NB4 (cell line): ENCODE results near the gene TMEM239.
"Not testable (repeated sequence)": the region's sequence is repeated elsewhere in the genome, so short reads cannot be mapped to it uniquely, and the experiment has no call there.

Experiments
- DNase-seq: peaks from one replicate; pipeline ENCODE4 v3.0.0; 2010; ENCODE audit warnings: low read depth
- H3K4me3 ChIP-seq: one replicate; pipeline ENCODE4 v1.5.1; 2011; ENCODE audit warnings: mild to moderate bottlenecking, low read depth, low read length, moderate library complexity
- MYC ChIP-seq: IDR thresholded peaks from 2 replicates; pipeline ENCODE4 v1.6.1; 2011; ENCODE audit warnings: low read depth, low read length
- POLR2A ChIP-seq: IDR thresholded peaks from 2 replicates; pipeline ENCODE4 v1.6.1; 2011; ENCODE audit warnings: mild to moderate bottlenecking; ENCODE audit not compliant: insufficient read length; ENCODE audit errors: extremely low read depth
- TF ChIP-seq, protein P1 (sequence below): IDR thresholded peaks from one replicate; pipeline ENCODE4 v1.5.1; 2012; ENCODE audit warnings: low read depth, low read length
- TF ChIP-seq, protein P2 (sequence below): IDR thresholded peaks from 2 replicates; pipeline ENCODE4 v1.6.1; 2011; ENCODE audit warnings: low read depth, low read length

TMEM239 gene

DNA sequence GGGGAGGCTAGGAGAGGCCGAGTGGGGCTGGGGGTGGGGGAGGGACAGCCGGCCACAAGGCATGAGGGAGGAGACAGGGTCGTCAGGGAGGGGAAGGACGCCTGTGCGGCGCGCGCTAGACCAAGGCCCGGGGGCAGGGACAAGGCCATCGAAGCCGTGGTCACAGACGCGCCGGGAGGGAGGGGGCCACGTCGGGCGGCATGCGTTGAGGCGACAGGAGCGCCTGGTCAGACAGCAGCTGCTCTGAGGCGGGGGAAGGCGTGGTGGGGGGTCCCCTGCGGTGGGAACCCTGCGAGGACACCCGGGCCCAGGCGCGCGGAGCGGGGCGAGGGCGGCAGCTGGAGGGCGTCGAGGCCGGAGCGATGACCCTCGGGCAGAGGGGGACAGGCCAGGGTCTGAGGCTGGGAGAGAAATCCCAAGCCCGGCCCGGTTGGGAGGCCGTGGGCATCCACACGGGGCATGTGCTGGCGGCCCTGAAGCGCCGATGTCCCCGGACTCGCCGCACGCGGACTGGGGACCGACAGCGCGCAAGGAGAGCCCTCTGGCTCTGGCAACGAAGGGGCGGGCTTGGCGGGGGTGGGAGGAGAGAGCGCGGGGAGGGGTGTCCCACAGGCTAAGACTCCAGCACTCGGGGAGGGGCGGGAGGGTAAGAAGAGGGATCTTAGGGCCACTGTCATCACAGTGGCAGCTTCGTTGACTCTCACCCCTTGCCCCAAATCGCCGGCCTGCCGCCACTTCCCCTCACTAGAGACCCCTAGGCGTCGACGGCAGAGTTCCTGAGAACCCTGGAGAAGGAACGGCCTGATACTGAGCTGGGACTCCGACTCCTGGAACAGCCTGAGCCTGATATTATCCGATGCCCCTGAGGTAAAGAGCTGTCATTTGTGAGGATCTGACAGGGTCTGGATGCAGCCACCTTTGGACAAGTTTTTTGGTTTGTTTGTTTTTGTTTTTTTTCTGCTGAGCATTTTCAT, 5.0 kb downstream of the TMEM239 start:
- no peak overlapping the region for H3K4me3 ChIP-seq
- no peak for DNase-seq
- TF ChIP-seq, protein P1, sequence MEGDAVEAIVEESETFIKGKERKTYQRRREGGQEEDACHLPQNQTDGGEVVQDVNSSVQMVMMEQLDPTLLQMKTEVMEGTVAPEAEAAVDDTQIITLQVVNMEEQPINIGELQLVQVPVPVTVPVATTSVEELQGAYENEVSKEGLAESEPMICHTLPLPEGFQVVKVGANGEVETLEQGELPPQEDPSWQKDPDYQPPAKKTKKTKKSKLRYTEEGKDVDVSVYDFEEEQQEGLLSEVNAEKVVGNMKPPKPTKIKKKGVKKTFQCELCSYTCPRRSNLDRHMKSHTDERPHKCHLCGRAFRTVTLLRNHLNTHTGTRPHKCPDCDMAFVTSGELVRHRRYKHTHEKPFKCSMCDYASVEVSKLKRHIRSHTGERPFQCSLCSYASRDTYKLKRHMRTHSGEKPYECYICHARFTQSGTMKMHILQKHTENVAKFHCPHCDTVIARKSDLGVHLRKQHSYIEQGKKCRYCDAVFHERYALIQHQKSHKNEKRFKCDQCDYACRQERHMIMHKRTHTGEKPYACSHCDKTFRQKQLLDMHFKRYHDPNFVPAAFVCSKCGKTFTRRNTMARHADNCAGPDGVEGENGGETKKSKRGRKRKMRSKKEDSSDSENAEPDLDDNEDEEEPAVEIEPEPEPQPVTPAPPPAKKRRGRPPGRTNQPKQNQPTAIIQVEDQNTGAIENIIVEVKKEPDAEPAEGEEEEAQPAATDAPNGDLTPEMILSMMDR = no peak
- TF ChIP-seq, protein P2, sequence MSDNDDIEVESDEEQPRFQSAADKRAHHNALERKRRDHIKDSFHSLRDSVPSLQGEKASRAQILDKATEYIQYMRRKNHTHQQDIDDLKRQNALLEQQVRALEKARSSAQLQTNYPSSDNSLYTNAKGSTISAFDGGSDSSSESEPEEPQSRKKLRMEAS = no peak
- no peak for TF ChIP-seq POLR2A

DNA sequence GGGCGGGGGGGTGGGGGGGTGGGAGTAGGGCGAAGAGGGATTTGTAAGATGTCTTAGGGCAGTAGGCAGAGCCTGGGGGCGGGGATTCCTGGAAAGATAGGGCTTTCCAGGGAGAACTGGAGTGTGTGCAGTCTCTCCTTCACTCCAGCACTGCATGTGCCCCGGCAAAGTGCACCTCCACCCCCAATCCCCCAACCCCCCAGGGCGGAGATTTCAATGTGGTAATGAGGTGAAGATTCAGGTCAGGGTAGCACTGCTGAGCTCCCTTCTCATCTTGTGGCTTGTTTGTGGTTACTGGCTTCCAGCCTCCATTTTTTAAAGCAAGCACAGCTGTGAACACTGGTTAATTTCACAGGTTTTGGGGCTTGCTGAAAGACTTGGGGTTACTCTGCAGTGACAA, 5.9 kb downstream of the TMEM239 start:
- TF ChIP-seq, protein P2 = no peak
- TF ChIP-seq POLR2A (no peak), MYC (no peak)
- TF ChIP-seq, protein P1 = no peak
- DNase-seq = peak; percentile 73
- no peak overlapping the region for H3K4me3 ChIP-seq

DNA sequence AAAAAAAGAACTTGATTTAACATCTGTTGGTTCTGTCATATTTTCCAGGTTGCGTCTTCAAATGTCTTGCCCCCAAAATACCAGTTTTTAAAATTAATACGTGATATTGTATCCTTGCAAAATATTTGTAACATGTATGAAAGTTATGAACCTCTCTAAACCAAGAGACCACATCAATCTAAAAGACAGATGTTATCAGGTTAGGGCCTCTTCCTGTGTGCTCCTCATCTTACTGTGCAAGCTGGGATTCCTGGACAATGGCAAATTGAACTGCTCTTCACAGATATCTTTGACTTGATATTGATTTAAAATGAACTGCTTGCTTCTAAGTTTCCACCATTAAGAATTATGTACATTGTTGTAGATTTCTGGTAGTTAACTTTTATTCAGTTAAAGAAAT, 9.6 kb downstream of the TMEM239 start:
- DNase-seq = no peak
- no peak for TF ChIP-seq MYC
- TF ChIP-seq POLR2A = no peak
- TF ChIP-seq, protein P2 = no peak

DNA sequence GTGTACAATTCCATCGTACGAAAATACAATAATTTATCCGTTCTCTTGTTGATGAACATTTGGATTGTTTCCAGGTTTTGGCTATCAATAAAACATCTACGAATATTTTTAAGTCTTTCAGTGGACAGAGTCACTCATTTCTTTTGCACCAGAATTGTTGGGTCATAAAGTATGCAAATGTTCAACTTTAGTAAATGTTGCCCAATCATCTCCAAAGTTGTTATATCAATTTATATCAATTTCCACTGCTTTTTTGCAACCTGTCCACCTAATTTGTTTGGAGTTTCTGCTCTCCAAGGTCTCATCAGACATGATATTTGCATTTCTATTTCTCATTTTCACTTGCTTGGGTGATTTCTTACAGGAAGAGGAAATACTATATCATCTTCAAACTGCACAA, 10.5 kb downstream of the TMEM239 start:
- no peak overlapping the region for H3K4me3 ChIP-seq
- TF ChIP-seq POLR2A (no peak), MYC (no peak)
- TF ChIP-seq, protein P1 = no peak
- TF ChIP-seq, protein P2 = no peak
- no peak for DNase-seq

More for the DNA sequence above, 9.6 kb downstream of the TMEM239 start:
- H3K4me3 ChIP-seq = no peak overlapping the region

DNA sequence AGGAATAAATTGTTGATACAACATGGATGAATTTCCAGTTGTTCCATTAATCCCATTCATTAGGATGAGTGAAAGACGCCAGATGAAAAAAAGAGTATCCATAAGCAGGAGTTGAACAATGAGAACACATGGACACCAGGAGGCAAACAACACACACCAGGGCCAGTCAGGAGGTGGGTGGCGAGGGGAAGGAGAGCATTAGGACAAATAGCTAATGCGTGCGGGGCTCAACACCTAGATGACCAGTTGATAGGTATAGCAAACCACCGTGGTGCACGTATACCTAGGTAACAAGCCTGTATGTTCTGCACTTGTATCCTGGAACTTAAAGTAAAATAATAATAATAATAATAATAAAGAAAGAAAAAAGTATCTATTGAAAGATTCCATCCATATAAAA, 13.2 kb downstream of the TMEM239 start:
- no peak for DNase-seq
- no peak for TF ChIP-seq MYC
- TF ChIP-seq, protein P1 = no peak
- TF ChIP-seq POLR2A = no peak
- TF ChIP-seq, protein P2 = no peak
- no peak overlapping the region for H3K4me3 ChIP-seq

DNA sequence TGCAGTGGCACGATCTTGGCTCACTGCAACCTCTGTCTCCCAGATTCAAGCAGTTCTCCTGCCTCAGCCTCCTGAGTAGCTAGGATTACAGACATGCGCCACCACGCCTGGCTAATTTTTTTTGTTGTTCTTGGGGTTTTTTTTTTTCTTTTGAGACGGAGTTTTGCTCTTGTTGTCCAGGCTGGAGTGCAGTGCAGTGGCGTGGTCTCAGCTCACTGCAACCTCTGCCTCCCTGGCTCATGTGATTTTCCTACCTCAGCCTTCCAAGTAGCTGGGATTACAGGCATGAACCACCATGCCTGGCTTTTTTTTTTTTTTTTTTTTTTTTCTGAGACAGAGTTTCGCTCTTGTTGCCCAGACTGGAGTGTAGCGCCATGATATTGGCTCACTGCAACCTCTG, 15.0 kb downstream of the TMEM239 start:
- DNase-seq, H3K4me3 ChIP-seq: not testable (repeated sequence)
